Measurements from ENCODE around the gene CIT. TPM values are rescaled to one million over a fixed set of nuclear protein-coding genes. Genes with fewer than 3 reads are reported as not detected.

CIT gene
- total RNA-seq, 3 donors from 2014 or later (not counting 1 experiment from before 2014, with no cell fraction given) = 2.8 to 4.2 (median 3.6) TPM

DNA sequence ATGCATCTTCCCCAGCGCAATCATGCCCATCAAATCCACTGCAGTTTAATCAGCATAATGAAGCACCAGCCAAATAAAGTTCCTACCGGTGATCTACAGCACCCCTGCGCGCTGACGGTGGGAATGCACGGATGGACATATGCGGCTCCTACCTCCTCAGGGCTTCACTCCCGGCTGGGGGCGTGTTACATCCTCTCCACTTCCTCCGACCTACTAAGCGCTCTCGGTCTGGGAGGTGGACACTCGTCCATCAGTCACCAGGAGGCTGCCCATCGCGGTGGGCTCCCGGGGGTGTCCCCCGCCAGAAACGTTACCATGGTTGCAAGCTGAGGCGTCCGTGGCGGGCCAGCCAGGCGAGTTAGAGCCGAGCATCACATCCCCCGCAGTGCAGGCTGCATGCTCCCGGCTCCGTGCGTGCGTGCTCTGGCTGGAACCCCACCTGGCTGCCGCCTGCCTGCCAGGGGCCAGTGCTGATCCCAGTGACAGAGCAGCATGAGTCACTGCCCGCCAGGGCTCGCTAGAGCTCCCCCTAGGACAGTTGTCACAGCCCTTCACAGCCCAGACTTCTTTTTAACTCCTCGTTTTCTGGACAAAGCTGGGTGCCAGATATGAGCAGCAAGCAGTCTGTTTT, 73.0 kb downstream of the CIT start:
- no peak overlapping the region for H3K27ac ChIP-seq (ENCODE audit: low read length)
- no peaks in the 10 kb centered on the region for H3K36me3 ChIP-seq (ENCODE audit: control insufficient read depth, insufficient read depth, low read length)
- WGBS (ENCODE audit: insufficient coverage) = 92% methylated on average over 32 of the region's 32 CpGs
- H3K27me3 ChIP-seq (ENCODE audit: control insufficient read depth, insufficient read depth, low read length) = no peaks in the 10 kb centered on the region
- H3K4me3 Mint-ChIP-seq = no peak overlapping the region
- peaks cover 0 to 7% of the 10 kb centered on the region in 2 donors for H3K4me1 Mint-ChIP-seq
- H3K27me3 Mint-ChIP-seq (ENCODE audit: low read depth in 2 of 2) = no peaks in the 10 kb centered on the region
- peaks cover 0 to 2% of the 10 kb centered on the region in 2 donors for H3K9me3 Mint-ChIP-seq
- H3K4me1 ChIP-seq (ENCODE audit: control insufficient read depth, insufficient read depth, low read length) = no peaks in the 10 kb centered on the region
- TF ChIP-seq, protein P1, sequence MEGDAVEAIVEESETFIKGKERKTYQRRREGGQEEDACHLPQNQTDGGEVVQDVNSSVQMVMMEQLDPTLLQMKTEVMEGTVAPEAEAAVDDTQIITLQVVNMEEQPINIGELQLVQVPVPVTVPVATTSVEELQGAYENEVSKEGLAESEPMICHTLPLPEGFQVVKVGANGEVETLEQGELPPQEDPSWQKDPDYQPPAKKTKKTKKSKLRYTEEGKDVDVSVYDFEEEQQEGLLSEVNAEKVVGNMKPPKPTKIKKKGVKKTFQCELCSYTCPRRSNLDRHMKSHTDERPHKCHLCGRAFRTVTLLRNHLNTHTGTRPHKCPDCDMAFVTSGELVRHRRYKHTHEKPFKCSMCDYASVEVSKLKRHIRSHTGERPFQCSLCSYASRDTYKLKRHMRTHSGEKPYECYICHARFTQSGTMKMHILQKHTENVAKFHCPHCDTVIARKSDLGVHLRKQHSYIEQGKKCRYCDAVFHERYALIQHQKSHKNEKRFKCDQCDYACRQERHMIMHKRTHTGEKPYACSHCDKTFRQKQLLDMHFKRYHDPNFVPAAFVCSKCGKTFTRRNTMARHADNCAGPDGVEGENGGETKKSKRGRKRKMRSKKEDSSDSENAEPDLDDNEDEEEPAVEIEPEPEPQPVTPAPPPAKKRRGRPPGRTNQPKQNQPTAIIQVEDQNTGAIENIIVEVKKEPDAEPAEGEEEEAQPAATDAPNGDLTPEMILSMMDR (IDR thresholded peaks at IDR 0.05) = no peak
- DNase-seq = no peak
- no peaks in the 10 kb centered on the region for H3K9me3 ChIP-seq (ENCODE audit: control insufficient read depth, insufficient read depth, low read length)
- intact Hi-C loops (cut with micrococcal nuclease) = no loop called here
- no peak for ATAC-seq
- no peaks in the 10 kb centered on the region for H3K36me3 Mint-ChIP-seq
- no peak overlapping the region for H3K27ac Mint-ChIP-seq
- H3K4me3 ChIP-seq (ENCODE audit: low read length) = no peak overlapping the region

DNA sequence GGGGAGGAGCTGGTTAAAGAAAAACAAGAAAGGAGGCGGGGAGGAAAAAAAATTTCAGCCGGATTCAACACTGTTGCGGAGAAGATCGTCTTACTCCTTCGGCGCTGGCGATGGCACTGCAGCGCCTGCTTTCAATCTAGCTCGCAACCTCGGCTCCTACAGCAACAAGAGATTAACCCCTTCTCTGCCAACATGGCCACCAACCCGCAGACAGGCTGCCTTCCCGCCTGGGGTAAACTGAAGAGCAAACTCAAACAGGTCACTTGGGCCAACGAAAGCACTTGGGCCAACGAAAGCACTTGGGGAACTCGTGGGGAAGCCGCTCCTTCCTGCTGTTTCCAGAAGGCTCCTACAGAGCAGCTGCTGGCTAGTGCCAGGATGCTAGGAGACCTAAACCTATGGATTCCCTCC, 73.7 kb downstream of the CIT start:
- intact Hi-C loops (cut with micrococcal nuclease) = no loop called here
- 94% methylated on average over 16 of the region's 16 CpGs for WGBS (ENCODE audit: insufficient coverage)
- TF ChIP-seq, protein P1 (IDR thresholded peaks at IDR 0.05) = no peak
- no peaks in the 10 kb centered on the region for H3K27me3 Mint-ChIP-seq (ENCODE audit: low read depth in 2 of 2)
- DNase-seq (no peak), ATAC-seq (no peak)
- no peak overlapping the region for H3K4me3 Mint-ChIP-seq
- Histone ChIP-seq H3K27me3 (ENCODE audit: control insufficient read depth, insufficient read depth, low read length) (no peaks in the 10 kb centered on the region), H3K36me3 (ENCODE audit: control insufficient read depth, insufficient read depth, low read length) (no peaks in the 10 kb centered on the region), H3K4me3 (ENCODE audit: low read length) (no peak overlapping the region), H3K27ac (ENCODE audit: low read length) (no peak overlapping the region), H3K9me3 (ENCODE audit: control insufficient read depth, insufficient read depth, low read length) (no peaks in the 10 kb centered on the region), H3K4me1 (ENCODE audit: control insufficient read depth, insufficient read depth, low read length) (no peaks in the 10 kb centered on the region)
- no peaks in the 10 kb centered on the region for H3K4me1 Mint-ChIP-seq
- H3K27ac Mint-ChIP-seq = no peak overlapping the region
- peaks cover 0 to 2% of the 10 kb centered on the region in 2 donors for H3K9me3 Mint-ChIP-seq
- H3K36me3 Mint-ChIP-seq = no peaks in the 10 kb centered on the region

DNA sequence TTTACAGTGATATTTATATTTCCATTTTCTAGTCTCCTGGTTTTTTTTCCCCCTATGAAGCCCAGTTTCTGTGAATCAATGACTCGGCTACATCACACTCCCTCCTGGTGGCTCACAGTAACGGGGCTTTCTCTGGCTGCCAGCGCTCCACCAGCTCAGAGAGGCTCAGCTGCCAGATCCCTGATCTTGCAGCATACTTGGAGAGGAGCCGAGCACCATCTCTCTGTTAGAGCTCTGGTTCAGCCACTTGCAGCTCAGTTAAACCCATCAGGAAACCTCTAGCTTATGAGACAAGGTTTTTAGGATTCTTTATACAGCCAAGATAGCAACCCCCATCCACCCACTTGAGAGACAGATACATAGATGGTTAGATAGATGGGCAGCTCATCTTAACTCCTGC, 74.6 kb downstream of the CIT start:
- Mint-ChIP-seq H3K4me1 (no peaks in the 10 kb centered on the region), H3K27me3 (ENCODE audit: low read depth in 2 of 2) (no peaks in the 10 kb centered on the region), H3K9me3 (peaks cover 0 to 2% of the 10 kb centered on the region in 2 donors), H3K4me3 (no peak overlapping the region), H3K36me3 (no peaks in the 10 kb centered on the region), H3K27ac (no peak overlapping the region)
- DNase-seq (no peak), ATAC-seq (no peak)
- H3K4me1 ChIP-seq (ENCODE audit: control insufficient read depth, insufficient read depth, low read length) = no peaks in the 10 kb centered on the region
- no peak overlapping the region for H3K27ac ChIP-seq (ENCODE audit: low read length)
- no peaks in the 10 kb centered on the region for H3K36me3 ChIP-seq (ENCODE audit: control insufficient read depth, insufficient read depth, low read length)
- H3K4me3 ChIP-seq (ENCODE audit: low read length) = no peak overlapping the region
- no peaks in the 10 kb centered on the region for H3K27me3 ChIP-seq (ENCODE audit: control insufficient read depth, insufficient read depth, low read length)
- WGBS (ENCODE audit: insufficient coverage) = 93% methylated on average over 4 of the region's 4 CpGs
- H3K9me3 ChIP-seq (ENCODE audit: control insufficient read depth, insufficient read depth, low read length) = no peaks in the 10 kb centered on the region
- TF ChIP-seq, protein P1 (IDR thresholded peaks at IDR 0.05) = no peak
- intact Hi-C loops (cut with micrococcal nuclease) = no loop called here

DNA sequence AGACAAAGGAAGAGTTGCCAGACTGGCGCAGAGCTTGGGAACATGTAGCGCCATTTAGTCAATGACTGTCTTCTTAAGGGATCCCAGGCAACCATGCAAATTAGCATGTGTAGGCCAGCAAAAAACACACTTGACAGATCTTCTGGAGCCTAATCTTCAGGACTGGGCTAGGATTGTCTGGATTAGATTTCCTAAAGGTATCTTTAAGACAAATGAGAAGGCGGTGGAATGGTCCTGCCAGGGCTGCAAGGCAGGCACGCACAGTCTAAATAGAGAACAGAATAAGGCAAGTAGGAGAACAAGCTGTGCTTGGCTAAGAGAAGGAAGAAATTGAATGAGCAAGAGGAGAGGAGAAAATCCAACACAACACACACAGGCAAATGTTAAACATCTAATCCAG, 80.0 kb downstream of the CIT start:
- Histone ChIP-seq H3K36me3 (ENCODE audit: control insufficient read depth, insufficient read depth, low read length) (no peaks in the 10 kb centered on the region), H3K9me3 (ENCODE audit: control insufficient read depth, insufficient read depth, low read length) (no peaks in the 10 kb centered on the region), H3K27me3 (ENCODE audit: control insufficient read depth, insufficient read depth, low read length) (no peaks in the 10 kb centered on the region), H3K27ac (ENCODE audit: low read length) (no peak overlapping the region), H3K4me1 (ENCODE audit: control insufficient read depth, insufficient read depth, low read length) (no peaks in the 10 kb centered on the region), H3K4me3 (ENCODE audit: low read length) (no peak overlapping the region)
- TF ChIP-seq, protein P1 (IDR thresholded peaks at IDR 0.05) = no peak
- no peaks in the 10 kb centered on the region for H3K36me3 Mint-ChIP-seq
- over 99% methylated on average over 4 of the region's 4 CpGs for WGBS (ENCODE audit: insufficient coverage)
- intact Hi-C loops (cut with micrococcal nuclease) = no loop called here
- DNase-seq (no peak), ATAC-seq (no peak)
- H3K27ac Mint-ChIP-seq = no peak overlapping the region
- no peak overlapping the region for H3K4me3 Mint-ChIP-seq
- H3K27me3 Mint-ChIP-seq (ENCODE audit: low read depth in 2 of 2) = no peaks in the 10 kb centered on the region
- no peaks in the 10 kb centered on the region for H3K4me1 Mint-ChIP-seq
- no peaks in the 10 kb centered on the region for H3K9me3 Mint-ChIP-seq

All from natural killer cell (primary cell).